ENCODE measurements around the gene PCSK7.

The PCSK7 gene

DNA sequence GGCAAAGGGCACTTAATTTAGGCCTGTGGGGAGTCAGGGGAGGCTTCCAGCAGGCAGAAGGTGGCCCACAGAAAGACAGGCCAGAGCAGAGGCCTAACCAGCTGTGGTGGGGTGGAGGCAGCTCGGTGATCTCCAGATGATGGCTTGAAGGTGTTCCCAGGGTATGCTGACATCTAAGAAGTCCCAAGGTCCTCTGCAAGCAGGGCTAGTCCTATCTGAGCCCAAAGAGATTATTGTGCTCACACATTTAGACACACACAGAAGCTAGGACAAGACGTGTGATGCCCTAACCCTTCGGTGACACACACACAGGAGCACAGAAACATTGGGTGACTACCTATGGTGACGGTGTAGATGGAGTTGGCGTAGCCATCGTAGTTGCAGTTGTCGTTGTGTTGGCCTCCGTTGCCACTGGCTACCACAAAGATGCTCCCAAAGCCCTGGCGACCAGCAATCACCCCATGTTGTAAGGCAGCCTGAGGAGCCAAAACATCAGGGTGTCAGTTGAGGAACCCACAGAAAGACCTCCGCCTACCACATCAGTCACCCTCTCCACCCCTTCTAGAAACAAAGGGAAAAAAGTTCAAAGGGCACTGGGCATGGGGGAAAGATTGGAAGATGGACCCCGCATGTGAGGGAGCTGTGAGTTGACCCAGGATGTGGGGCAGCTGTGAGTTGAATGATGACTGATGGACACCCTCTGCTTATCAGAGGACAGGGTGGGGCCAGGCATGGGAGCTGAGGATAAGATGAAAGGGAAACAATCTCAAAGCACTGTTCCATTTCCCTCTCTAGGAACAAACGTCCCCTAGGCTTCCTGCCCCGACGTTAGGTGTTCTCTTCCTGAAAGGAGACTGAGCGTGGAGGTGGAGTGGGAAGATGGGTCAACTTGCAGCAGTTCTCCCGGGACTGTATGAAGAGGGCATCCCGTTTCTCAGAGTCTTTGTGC is 7.9 kb downstream of the PCSK7 start:
- Mint-ChIP-seq H3K4me3 (no peak overlapping the region), H3K27me3 (no peaks in the 10 kb centered on the region), H3K27ac (peak overlapping the region; percentile 62), H3K9me3 (no peaks in the 10 kb centered on the region), H3K4me1 (peaks cover 16 to 42% of the 10 kb centered on the region in 2 donors), H3K36me3 (peaks cover 57 to 83% of the 10 kb centered on the region in 2 donors)
- ATAC-seq (replicated peaks) (no peak), DNase-seq (no peak)

DNA sequence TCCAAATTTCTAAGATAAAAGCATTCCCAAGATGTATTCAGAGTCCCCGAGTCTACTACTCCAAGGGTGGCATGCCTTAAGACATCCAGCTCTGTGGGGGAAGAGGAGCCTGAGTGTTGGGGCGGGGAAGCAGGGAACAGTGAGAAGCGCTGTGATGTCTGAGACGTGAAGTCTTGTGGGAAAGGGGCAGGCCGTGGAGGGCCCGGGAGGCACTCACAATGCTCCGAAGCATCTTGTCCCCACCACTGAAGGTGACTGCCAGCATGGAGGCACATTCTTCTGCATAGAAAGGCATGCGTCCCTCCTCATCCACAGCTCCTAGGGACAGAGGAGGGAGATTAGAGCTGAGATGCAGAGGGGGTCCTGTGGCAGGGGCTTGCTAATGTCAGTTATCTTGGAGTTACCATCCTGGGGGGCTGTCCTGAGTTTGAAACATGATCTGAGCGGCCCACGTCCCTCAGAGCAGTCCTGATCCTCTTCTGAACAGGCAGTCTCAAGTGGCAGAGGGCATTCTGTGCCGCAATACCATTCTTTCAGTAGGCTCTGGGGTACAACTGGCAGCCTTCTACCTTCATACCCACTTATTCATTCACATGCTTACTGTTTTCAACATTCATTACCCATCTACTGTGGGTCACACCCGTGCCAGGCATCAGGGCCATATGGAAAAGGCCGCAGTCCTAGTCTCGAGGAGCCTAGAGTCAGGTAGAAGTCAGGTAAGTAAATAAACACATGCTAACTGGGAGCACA is 8.7 kb downstream of the PCSK7 start:
- ATAC-seq (replicated peaks) (no peak), DNase-seq (no peak)
- Mint-ChIP-seq H3K27ac (peak overlapping the region; percentile 62), H3K4me3 (no peak overlapping the region), H3K36me3 (peaks cover 54 to 86% of the 10 kb centered on the region in 2 donors), H3K9me3 (no peaks in the 10 kb centered on the region), H3K27me3 (no peaks in the 10 kb centered on the region), H3K4me1 (peaks cover 11 to 35% of the 10 kb centered on the region in 2 donors)

DNA sequence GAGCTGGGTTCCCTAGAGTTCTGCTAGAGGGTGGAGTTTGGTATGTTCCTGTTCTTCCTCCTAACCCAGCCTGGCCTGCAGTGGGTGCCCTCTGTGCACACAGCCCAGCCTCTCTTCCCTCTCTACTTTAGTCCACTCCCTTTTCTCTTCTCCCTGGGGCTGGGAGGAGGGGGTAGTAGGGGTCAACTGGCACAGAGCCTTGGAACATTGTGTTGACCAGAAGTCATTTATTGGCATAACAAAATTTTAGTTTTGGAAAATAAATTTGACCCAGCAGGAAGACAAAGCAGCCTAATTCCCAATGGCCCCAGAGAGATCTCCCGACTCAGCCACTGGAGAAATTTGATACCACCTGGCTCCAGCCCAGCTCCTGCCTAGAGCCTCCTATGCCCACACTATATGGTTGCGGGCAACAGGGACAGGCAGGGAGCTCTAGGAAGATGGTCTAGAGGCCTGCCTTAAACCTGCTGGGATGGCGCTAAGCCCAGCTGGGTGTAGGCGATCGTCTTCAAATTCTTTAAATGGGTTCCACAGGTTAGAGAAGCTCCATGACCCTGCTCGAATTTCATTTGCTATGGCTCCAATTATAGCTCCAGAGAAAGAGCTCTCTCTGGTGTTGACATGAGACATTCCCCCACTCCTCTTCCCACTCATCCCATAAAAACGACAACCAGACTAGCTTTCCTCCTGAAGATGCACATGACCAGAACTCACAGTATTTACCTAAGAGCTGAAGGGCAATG is 9.9 kb downstream of the PCSK7 start:
- Mint-ChIP-seq H3K9me3 (no peaks in the 10 kb centered on the region), H3K4me1 (peaks cover 8 to 31% of the 10 kb centered on the region in 2 donors), H3K4me3 (no peak overlapping the region), H3K36me3 (peaks cover 60 to 86% of the 10 kb centered on the region in 2 donors), H3K27me3 (no peaks in the 10 kb centered on the region), H3K27ac (peak overlapping the region; percentile 49)
- ATAC-seq (replicated peaks) = no peak
- no peak for DNase-seq

DNA sequence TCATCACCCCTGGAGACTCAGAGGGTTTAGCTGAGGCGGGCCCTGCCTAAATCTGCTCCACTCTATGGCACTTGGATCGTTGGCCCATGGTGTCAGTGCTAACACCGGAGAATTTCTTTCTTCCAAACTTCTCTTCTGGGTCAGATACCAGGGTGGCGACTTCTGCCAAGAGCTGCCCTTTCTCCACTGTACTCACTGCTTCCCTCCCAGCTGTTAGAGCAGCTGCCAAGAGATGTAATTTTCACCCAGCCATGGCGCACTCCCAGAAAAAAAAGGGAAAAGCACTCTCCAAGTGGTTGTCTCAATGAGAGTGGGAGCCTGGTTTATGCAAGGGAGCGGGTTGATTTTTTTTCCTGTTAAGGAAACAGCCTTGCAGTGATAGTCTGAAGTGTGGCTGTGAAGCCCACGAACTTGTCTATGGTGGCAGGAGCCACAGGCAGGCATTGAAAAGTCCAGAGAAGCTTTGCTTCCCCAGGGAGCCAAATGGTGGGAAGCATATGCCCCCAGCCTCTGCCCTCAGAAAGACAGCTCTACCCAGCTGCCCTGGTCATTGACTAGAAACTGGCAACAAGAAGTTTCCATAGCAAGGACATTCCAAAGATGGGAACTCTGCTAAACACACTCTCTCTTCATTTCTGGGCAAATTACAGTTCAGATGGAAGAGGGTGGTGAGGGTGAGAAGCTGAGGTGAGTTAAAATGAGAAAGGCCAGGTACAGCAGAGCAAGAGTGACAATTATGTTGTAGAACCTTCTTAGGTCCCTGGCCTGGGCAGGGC is 10.7 kb downstream of the PCSK7 start:
- H3K9me3 Mint-ChIP-seq = no peaks in the 10 kb centered on the region
- no peak overlapping the region for H3K4me3 Mint-ChIP-seq
- H3K4me1 Mint-ChIP-seq = peaks cover 3 to 24% of the 10 kb centered on the region in 2 donors
- H3K36me3 Mint-ChIP-seq = peaks cover 59 to 81% of the 10 kb centered on the region in 2 donors
- H3K27me3 Mint-ChIP-seq = no peaks in the 10 kb centered on the region
- no peak for ATAC-seq (replicated peaks)
- no peak for DNase-seq
- no peak overlapping the region for H3K27ac Mint-ChIP-seq

DNA sequence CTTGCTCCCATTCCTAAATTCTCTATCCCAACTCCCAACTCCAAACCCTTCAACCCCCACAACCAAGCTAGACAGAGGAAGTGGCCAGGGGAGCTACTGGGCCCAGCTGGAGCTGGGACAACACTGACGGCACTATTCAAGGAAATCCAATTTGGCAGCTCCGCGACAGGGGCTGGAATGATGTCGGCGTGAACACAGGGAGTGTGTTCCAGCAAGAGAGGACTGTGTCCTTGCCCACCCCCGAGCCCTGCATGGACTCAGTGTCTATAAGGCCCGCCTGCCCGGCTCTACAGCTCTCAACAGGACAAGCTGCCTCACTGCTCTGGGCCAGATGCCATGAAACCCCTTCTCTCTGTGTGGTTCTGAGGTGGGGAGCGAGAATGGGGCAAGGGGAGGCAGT is 11.3 kb downstream of the PCSK7 start:
- Mint-ChIP-seq H3K27ac (no peak overlapping the region), H3K4me3 (no peak overlapping the region), H3K9me3 (no peaks in the 10 kb centered on the region), H3K4me1 (peaks cover 3 to 23% of the 10 kb centered on the region in 2 donors), H3K27me3 (no peaks in the 10 kb centered on the region), H3K36me3 (peaks cover 59 to 78% of the 10 kb centered on the region in 2 donors)
- DNase-seq (no peak), ATAC-seq (replicated peaks) (no peak)

DNA sequence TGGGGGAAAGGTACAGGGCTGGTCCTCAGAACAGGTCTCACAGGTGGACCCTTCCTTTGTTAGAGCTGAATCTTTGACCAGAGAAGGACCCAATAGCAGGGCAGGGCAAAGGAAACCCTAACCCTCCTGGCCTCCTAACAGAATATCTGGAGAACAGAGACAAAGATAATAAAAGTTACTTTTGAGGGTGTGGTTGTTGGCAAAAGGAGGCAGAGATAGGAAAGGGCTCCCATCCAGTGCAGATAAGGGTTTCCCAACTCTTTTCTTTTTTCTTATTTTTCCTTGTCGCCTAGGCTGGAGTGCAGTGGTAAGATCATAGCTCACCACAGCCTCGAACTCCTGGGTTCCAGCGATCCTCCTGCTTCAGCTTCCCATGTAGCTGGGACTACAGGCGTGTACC is 11.9 kb downstream of the PCSK7 start:
- H3K4me1 Mint-ChIP-seq = peaks cover 3 to 17% of the 10 kb centered on the region in 2 donors
- peak overlapping the region; percentile 31 for H3K27ac Mint-ChIP-seq
- H3K9me3 Mint-ChIP-seq = no peaks in the 10 kb centered on the region

DNA sequence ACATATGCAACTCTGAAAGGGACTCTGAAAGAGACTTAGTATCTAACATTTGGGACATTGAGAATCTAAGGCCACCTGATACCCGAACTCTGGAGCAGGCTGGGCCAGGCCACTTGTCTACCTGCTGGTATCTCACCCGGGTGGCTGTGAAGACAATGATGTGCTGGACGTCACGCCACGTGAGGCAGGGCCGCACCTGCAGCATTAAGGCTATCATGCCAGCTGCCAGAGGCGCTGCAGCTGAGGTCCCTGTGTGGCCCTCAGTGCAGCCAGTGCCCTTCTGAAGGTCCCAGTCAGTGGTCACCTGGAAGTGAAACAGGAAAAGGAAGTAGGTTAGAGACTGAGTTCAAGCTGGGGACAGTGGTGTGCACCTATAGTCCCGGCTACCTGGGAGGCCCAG is 12.4 kb downstream of the PCSK7 start:
- DNase-seq (no peak), ATAC-seq (replicated peaks) (no peak)
- H3K27ac Mint-ChIP-seq = peak overlapping the region; percentile 89
- peaks cover 3 to 12% of the 10 kb centered on the region in 2 donors for H3K4me1 Mint-ChIP-seq
- H3K36me3 Mint-ChIP-seq = peaks cover 53 to 74% of the 10 kb centered on the region in 2 donors
- no peaks in the 10 kb centered on the region for H3K9me3 Mint-ChIP-seq
- H3K4me3 Mint-ChIP-seq = no peak overlapping the region
- H3K27me3 Mint-ChIP-seq = no peaks in the 10 kb centered on the region

More for the DNA sequence above, 11.9 kb downstream of the PCSK7 start:
- ATAC-seq (replicated peaks) (no peak), DNase-seq (no peak)
- Mint-ChIP-seq H3K36me3 (peaks cover 53 to 74% of the 10 kb centered on the region in 2 donors), H3K4me3 (no peak overlapping the region), H3K27me3 (no peaks in the 10 kb centered on the region)

DNA sequence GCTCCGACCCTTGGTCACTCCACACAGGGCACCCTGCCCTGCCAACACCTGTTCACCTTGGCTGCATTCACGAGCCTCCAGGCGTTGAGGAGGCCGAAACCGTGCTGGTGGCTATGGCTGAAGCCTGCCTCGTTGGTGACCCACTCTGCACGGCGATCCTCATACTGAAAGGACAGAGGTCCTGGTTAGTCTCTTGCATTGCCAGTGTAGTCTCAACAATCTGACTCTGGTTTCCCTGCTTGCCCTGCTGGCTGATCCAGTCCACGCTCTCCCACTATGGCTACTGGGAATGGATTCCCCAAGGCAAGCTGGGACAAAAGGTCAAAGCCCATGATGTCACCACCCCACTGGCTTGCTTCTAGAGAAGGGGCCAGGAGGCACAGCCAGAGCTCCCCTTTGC is 12.9 kb downstream of the PCSK7 start:
- Mint-ChIP-seq H3K9me3 (no peaks in the 10 kb centered on the region), H3K27me3 (no peaks in the 10 kb centered on the region), H3K4me3 (no peak overlapping the region), H3K4me1 (peaks cover 3 to 12% of the 10 kb centered on the region in 2 donors), H3K36me3 (peaks cover 54 to 74% of the 10 kb centered on the region in 2 donors), H3K27ac (peak overlapping the region; percentile 89)
- no peak for ATAC-seq (replicated peaks)
- DNase-seq = no peak

DNA sequence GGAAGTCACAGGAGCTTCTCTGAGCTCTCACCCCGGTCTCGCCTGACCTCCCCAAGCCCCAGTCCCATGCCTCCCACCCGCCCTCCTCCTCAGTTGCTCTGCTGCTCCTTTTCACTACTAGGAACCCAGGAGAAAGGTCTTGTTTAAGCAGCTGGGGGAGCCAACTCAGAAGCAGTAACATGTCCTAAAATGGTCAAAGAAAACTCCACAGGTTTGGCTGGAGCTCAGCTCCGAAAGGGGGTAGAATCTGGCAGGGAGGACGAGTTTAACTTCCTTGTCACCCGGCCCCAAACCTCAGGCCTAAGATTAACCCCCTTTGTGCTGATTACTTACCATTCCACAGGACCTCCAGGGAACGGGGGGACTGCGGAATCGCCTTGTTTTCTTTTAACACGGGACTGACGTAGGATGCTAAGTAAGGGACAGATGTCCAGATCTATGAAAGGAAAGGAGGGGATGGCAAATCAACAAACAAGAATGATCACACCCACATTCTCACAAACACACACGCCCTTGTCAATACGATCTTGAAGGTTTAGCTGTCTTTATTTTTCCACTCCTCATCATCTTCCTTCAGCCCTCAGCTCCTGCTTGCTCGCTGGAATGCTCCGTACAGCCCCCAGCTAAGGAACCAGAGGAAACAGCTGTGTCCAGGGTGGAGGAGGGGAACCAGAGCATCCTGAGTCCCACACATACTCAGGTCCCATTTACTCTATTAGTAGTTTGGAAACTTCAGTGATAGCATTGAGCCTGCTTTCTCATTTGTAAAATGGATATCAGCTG is 13.5 kb downstream of the PCSK7 start:
- Mint-ChIP-seq H3K4me1 (peaks cover 3 to 12% of the 10 kb centered on the region in 2 donors), H3K36me3 (peaks cover 50 to 71% of the 10 kb centered on the region in 2 donors), H3K9me3 (no peaks in the 10 kb centered on the region), H3K4me3 (no peak overlapping the region), H3K27ac (peak overlapping the region; percentile 44), H3K27me3 (no peaks in the 10 kb centered on the region)
- DNase-seq (no peak), ATAC-seq (replicated peaks) (no peak)

DNA sequence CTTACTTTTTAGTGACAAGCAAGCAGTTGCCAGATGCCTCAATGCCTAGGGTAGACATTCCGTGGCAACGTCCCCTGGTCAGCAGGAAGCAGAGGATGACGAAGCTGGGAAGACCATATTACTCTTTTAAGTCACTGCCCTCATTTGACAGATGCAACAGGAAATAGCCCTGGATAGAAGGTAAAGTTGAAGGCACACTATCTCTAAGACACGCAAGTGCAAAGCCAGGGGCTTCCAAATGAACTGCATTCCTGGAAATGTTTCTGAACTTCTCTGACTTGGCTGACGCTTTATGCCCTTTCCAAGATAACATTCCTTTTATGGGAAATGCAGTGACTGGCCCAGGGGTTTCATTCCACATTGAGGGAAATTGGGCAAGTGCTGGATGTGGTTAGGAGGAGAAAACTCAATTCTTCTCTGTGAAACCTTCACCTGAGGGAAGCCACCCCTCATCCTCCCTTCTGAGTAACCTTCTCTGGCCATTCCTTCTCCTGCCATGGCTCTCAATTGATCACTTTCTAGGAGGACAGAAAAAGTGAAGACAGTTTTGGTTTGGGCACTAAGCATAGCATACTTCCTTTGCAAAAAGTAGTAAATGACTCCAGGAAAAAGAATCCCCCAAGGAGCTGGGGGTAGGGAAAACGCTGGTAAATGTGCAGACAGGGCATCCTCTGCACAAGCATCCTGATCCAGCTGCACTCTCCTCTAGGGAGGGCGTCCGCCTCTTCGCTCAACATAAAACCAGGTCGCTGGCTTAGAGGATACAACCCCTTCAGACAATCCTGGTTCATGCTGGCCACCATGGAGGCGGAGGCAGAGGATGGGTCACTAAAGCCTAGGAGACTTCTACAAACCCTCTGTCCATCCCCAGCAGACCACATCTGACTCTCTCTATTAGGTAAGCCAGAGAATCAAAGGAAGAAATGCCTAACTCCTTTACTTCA is 14.5 kb downstream of the PCSK7 start:
- H3K27ac Mint-ChIP-seq = peak overlapping the region; percentile 47
- ATAC-seq (replicated peaks) (no peak), DNase-seq (no peak)
- H3K27me3 Mint-ChIP-seq = no peaks in the 10 kb centered on the region
- no peak overlapping the region for H3K4me3 Mint-ChIP-seq
- H3K9me3 Mint-ChIP-seq = no peaks in the 10 kb centered on the region
- H3K4me1 Mint-ChIP-seq = peaks cover 3 to 12% of the 10 kb centered on the region in 2 donors
- peaks cover 51 to 70% of the 10 kb centered on the region in 2 donors for H3K36me3 Mint-ChIP-seq

DNA sequence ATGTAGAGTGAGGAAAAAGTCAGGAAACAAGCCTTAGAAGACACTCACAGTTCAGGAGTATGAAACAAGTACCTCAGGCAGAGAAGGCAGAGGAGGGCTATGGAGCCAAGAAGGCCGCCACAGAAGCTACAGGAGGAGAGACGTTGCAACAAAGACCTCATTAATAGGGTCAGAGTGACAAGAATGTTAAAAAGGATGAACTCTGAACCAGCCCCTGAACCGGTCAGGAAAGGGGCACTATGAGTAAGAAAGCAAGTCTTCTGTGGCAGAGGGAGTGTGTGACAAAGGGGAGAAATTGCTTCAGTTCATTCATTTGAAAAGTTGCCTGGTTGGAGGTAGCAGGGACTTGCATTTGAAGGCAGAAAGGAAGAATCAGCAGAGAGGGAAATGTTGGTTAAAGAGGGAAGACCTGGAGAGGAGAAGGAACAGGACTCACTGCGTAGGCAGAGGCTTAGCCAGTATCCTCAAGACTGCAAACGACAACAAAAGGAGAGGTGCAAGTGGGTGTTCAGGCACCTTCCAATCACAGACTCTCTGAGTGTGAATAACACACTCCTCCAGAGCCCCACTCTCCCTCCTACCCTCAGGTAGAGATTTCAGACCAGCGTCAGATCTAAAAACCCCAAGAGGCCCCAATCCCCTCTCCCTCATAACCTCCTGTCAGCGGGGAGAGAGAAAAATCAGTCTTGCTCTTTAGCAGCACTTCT is 17.3 kb downstream of the PCSK7 start:
- H3K4me1 Mint-ChIP-seq = peaks cover 5% of the 10 kb centered on the region in 2 donors
- no peak overlapping the region for H3K4me3 Mint-ChIP-seq
- H3K27ac Mint-ChIP-seq = peak overlapping the region; percentile 7

More for the DNA sequence above, 17.3 kb downstream of the PCSK7 start:
- ATAC-seq (replicated peaks) (no peak), DNase-seq (no peak)
- Mint-ChIP-seq H3K36me3 (peaks cover 46 to 71% of the 10 kb centered on the region in 2 donors), H3K9me3 (no peaks in the 10 kb centered on the region), H3K27me3 (no peaks in the 10 kb centered on the region)
